NCI-H2081 treated with DMSO at 0.1 percent for 48 hours (cell line): ENCODE data around the gene FCGR3A.
"Not testable (repeated sequence)": the region's sequence is repeated elsewhere in the genome, so short reads cannot be mapped to it uniquely, and the experiment has no call there.

ENCODE experiments used
- DNase-seq: peaks from one replicate; lab custom pipeline; 2025; lab: John Stamatoyannopoulos, UW

FCGR3A gene

DNA sequence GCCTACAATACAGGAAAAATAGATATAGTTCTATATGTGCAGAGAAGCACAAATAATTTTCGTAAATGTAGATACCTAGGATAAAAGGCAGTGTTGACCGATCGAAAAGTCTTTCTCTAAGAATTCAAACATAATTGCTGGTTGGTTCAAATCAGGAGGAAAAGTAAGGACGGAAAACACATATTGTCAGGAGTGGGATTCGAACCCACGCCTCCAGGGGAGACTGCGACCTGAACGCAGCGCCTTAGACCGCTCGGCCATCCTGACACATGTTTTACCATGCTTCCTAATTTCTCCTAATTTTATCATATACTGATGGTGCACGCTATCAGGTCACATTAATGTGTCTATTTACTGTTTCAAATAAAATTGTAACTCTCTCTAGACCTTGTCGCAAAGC is 19.5 kb downstream of the FCGR3A start:
- DNase-seq, result peak; percentile 51

DNA sequence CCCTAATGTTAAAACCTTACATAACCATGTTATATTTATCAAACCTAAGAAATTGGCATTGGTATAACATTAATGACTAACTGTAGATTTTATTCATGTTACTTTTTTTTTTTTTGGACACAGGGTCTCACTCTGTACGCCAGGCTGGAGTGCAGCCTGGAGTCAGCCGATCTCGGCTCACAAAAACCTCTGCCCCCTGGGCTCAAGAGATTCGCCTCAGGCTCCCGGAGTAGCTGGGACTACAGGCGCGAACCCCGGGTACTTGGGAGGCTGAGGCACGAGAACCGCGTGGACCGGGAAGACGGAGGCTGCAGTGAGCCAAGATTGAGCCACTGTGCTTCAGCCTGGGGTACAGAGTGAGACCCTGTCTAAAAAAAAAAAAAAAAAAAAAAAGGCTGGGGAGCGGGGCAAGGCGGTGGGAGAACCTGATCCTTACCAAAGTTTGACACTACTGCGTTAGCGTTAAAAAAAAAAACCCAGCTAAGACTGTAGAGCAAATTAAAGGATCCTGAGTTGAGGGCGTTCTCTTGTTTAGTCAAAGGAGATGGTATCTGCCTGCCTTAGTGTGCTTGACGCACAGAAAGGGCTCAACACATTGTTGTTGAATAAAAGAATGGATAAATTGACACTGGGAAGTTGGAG is 20.0 kb downstream of the FCGR3A start:
- not testable (repeated sequence) for DNase-seq

DNA sequence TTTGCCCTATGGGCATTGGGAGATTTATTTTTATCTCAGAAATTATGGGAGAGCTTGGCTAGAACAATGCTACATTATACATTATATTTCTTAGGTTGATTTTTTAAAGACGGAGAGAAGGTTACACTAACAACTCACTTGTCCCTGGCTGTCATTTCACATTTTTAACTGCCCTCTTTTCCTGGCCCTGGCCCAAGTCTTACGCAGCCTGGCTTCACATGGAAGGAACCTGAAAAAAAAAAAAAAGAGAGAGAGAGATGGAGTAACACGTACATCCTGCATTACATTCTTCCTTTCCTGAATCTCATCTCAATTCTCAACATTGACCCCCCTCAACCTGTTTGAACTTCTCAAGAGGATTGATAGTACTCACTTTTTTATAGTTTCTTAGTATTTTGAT is 21.1 kb downstream of the FCGR3A start:
- DNase-seq, result not testable (repeated sequence)

- DNase-seq, result not testable (repeated sequence)
These were observed 23.7 kb downstream of the FCGR3A start for GRCh38 chr1:161525918-161526317.

- DNase-seq, result not testable (repeated sequence)
These were observed 24.3 kb downstream of the FCGR3A start for GRCh38 chr1:161525321-161525720.

GRCh38 chr1:161524742-161525291 is 24.8 kb downstream of the FCGR3A start:
- not testable (repeated sequence) for DNase-seq

DNA sequence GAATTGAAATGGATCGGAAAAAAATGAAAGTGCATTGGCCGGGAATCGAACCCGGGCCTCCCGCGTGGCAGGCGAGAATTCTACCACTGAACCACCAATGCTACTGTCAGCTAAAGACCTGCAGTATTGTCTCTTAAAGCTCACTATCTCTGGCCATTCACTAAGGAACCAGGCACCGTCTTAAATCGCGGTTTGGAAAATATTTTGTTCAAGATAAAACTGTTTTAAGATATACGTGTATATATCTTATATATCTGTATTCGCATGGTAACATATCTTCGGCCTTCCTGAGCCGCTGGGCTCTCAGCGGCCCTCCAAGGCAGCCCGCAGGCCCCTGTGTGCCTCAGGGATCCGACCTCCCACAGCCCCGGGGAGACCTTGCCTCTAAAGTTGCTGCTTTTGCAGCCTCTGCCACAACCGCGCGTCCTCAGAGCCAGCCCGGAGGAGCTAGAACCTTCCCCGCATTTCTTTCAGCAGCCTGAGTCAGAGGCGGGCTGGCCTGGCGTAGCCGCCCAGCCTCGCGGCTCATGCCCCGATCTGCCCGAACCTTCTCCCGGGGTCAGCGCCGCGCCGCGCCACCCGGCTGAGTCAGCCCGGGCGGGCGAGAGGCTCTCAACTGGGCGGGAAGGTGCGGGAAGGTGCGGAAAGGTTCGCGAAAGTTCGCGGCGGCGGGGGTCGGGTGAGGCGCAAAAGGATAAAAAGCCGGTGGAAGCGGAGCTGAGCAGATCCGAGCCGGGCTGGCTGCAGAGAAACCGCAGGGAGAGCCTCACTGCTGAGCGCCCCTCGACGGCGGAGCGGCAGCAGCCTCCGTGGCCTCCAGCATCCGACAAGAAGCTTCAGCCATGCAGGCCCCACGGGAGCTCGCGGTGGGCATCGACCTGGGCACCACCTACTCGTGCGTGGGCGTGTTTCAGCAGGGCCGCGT is 25.5 kb downstream of the FCGR3A start, which contains the start of gene HSPA6:
Gene HSPA6, plus strand, starts transcription at position 724 of the 925 bp plus-strand sequence. Its CDS starts 119 bp downstream, at position 843.
- DNase-seq, result peak; percentile 44

- DNase-seq, result not testable (repeated sequence)
These were observed 26.4 kb downstream of the FCGR3A start for GRCh38 chr1:161523041-161523816.

DNA sequence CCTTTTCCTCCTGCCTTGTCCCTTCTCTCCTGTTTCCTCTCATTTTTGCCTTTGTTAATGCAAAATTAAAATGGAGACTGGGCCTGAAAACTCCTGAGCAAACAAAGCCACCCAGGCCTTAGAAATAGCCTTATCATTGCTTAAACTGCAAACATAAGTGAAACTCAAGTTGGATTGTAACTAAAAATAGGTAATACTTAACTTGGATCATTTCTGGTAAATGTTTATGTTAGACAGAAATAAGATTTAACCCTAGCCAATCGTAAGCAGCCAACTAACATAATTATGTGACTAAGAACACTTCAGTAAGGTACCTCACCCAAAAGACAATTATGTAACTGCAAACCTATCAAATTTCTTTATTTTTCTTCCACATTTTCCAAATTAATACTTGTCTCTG is 35.7 kb downstream of the FCGR3A start:
- not testable (repeated sequence) for DNase-seq

GRCh38 chr1:161513448-161513780 is 36.2 kb downstream of the FCGR3A start:
- DNase-seq, result not testable (repeated sequence)

DNA sequence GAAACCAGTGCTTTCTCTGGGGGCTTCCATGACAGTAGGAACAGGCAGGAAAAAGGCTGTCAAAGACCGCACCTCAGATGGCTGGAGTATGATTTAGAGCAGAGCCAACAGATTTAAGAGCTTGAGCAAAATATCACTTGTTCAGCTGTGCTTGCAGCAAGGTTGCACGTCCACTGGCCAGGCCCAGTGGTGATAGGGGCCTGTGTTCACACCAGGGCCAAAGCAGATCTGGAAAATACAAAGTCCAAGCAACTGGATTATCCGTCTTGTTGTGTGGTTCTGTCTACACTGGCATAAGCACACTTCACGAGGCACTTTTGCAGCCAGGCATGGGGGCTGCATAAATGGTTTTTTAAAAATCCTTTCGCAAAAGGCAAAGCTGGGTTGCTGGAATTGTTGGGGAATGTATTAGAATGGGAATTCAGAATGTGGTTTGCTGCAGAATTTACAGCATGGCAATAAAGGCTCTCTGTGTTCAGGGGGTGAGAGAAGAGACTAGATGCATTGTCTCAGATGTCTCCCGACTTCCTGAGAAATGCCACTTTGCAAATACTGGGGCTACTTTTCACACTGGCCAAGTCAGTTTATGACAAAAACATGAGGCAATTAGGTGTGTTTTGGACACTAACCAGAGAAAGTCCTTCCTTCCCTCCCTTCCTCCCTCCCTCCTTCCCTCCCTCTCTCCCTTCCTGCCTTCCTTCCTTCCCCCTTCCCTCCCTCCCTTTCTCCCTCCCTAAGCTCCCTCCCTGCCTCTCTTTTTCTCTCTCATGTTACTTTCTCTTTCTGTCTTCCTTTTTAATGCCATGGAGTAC is 36.8 kb downstream of the FCGR3A start:
- not testable (repeated sequence) for DNase-seq

- DNase-seq, result no peak
These were observed 37.9 kb downstream of the FCGR3A start for GRCh38 chr1:161511756-161512060.

- peak; percentile 56 for DNase-seq
These were observed 38.4 kb downstream of the FCGR3A start for GRCh38 chr1:161511018-161511755.

GRCh38 chr1:161510477-161510876 is 39.1 kb downstream of the FCGR3A start:
- no peak for DNase-seq

DNA sequence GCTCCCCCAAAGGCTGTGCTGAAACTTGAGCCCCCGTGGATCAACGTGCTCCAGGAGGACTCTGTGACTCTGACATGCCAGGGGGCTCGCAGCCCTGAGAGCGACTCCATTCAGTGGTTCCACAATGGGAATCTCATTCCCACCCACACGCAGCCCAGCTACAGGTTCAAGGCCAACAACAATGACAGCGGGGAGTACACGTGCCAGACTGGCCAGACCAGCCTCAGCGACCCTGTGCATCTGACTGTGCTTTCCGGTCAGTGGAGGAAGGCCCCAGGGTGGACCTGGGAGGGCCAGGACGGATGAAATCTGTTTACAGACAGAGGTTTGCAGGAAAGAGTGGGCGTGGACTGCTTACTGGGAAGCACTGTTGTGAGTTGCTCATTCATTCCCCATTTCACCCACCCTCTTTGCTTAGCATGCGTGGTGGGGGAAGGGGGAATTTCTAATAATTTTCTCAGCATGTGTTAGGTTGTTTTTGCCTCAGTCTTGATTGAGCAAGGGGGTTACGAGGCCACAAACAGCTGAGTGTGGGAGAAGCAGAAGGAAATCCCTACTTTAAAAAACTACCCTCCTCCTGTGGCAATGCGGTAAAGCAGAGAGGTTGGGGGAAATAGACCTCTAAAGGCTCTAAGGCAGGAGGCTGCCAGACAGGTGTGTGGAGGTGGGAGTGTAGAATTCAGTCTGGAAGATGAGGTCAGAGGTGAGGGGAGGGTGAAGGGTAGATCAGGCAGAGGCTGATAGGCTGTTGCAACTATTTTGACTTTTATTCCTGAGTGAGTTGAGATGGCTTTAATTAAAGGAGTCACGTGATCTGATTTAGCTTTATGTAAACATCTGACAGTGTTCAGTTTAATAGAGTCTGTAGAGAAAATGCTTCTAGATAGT is 43.0 kb downstream of the FCGR3A start:
- no peak for DNase-seq

DNA sequence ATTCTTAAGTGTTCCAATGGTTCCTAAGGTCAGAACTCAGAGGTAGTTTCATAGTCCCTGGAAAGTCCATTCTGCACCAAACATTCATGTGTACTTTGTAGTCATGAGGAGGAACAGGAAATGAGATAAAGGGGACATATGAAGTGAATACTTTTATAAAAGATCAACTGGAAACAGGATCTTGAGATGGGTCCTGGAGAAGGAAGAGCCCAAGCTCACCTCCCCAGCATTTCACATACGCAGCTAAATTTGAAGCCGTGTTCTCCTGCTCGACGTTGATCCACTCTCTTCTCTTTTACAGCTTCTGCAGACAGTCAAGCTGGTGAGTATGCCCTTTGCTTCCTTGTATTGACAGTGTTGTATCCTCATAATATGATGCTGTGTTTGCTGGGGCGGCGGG is 43.9 kb downstream of the FCGR3A start:
- no peak for DNase-seq

- no peak for DNase-seq
These were observed 46.2 kb downstream of the FCGR3A start for GRCh38 chr1:161503394-161503748.

GRCh38 chr1:161502641-161503393 is 46.8 kb downstream of the FCGR3A start:
- no peak for DNase-seq

- peak; percentile 52 for DNase-seq
These were observed 47.4 kb downstream of the FCGR3A start for GRCh38 chr1:161502181-161502580.
